H9 (cell line): ENCODE results near the gene DNASE1L3. TPM values are rescaled to one million over a fixed set of nuclear protein-coding genes. Genes with fewer than 3 reads are reported as not detected.

ENCODE experiments used
- DNase-seq: peaks from one replicate; pipeline ENCODE4 v3.0.0-alpha.2; 2017
- H2AFZ ChIP-seq: one replicate; pipeline ENCODE4 v1.6.1; 2013; ENCODE audit warnings: mild to moderate bottlenecking, low read length, control low read depth, moderate library complexity
- H2AK5ac ChIP-seq: 2 replicates; pipeline ENCODE4 v1.6.1; 2013; ENCODE audit warnings: low read length, control low read depth, mixed read lengths; ENCODE audit not compliant: insufficient read length
- H2BK120ac ChIP-seq: one replicate; pipeline ENCODE4 v1.6.1; 2013; ENCODE audit warnings: low read depth, mild to moderate bottlenecking, low read length, control low read depth, inconsistent platforms; ENCODE audit not compliant: poor library complexity, severe bottlenecking
- H2BK12ac ChIP-seq: 2 replicates; pipeline ENCODE4 v1.6.1; 2013; ENCODE audit warnings: low read length, control low read depth, mixed read lengths, low read depth; ENCODE audit not compliant: insufficient read length
- H2BK15ac ChIP-seq: 2 replicates; pipeline ENCODE4 v1.6.1; 2013; ENCODE audit warnings: low read depth, low read length, control low read depth
- H2BK20ac ChIP-seq: one replicate; pipeline ENCODE4 v1.6.1; 2013; ENCODE audit warnings: low read depth, mild to moderate bottlenecking, low read length, control low read depth, inconsistent platforms; ENCODE audit not compliant: poor library complexity, severe bottlenecking
- H2BK5ac ChIP-seq: 2 replicates; pipeline ENCODE4 v1.6.1; 2013; ENCODE audit warnings: low read length, control low read depth, mixed read lengths; ENCODE audit not compliant: insufficient read length
- H3K14ac ChIP-seq: 2 replicates; pipeline ENCODE4 v1.6.1; 2013; ENCODE audit warnings: low read length, control low read depth; ENCODE audit not compliant: insufficient read depth
- H3K18ac ChIP-seq: 2 replicates; pipeline ENCODE4 v1.6.1; 2013; ENCODE audit warnings: low read depth, mild to moderate bottlenecking, mixed read lengths, low read length, control low read depth; ENCODE audit not compliant: insufficient read length
- H3K23ac ChIP-seq: 2 replicates; pipeline ENCODE4 v1.6.1; 2013; ENCODE audit warnings: low read length, control low read depth, mixed read lengths, low read depth; ENCODE audit not compliant: insufficient read length
- H3K23me2 ChIP-seq: 2 replicates; pipeline ENCODE4 v1.6.1; 2013; ENCODE audit warnings: low read depth, mild to moderate bottlenecking, mixed read lengths, low read length, control low read depth; ENCODE audit not compliant: insufficient read length, poor library complexity, severe bottlenecking
- H3K27ac ChIP-seq: 2 replicates; pipeline ENCODE4 v1.5.1; 2013; ENCODE audit warnings: low read length, control low read depth, mixed read lengths, low read depth; ENCODE audit not compliant: insufficient read length
- H3K27me3 ChIP-seq: 2 replicates; pipeline ENCODE4 v1.6.1; 2013; ENCODE audit warnings: low read length, control low read depth, inconsistent platforms; ENCODE audit not compliant: insufficient read depth
- H3K4ac ChIP-seq: 2 replicates; pipeline ENCODE4 v1.6.1; 2013; ENCODE audit warnings: low read depth, mild to moderate bottlenecking, control low read depth, inconsistent platforms, low read length, moderate library complexity
- H3K4me1 ChIP-seq: 2 replicates; pipeline ENCODE4 v1.6.1; 2013; ENCODE audit warnings: low read length, control low read depth, inconsistent platforms; ENCODE audit not compliant: insufficient read depth
- H3K4me2 ChIP-seq: 2 replicates; pipeline ENCODE4 v1.6.1; 2013; ENCODE audit warnings: low read length, control low read depth, mixed read lengths; ENCODE audit not compliant: insufficient read length, insufficient read depth
- H3K56ac ChIP-seq: 2 replicates; pipeline ENCODE4 v1.6.1; 2013; ENCODE audit warnings: low read depth, mild to moderate bottlenecking, mixed read lengths, low read length, control low read depth; ENCODE audit not compliant: insufficient read length
- H3K79me1 ChIP-seq: 2 replicates; pipeline ENCODE4 v1.6.1; 2013; ENCODE audit warnings: low read depth, mild to moderate bottlenecking, moderate library complexity, low read length, control low read depth, inconsistent platforms; ENCODE audit not compliant: insufficient read depth, poor library complexity, severe bottlenecking
- H3K79me2 ChIP-seq: 2 replicates; pipeline ENCODE4 v1.6.1; 2013; ENCODE audit warnings: low read length, control low read depth, inconsistent platforms; ENCODE audit not compliant: insufficient read depth
- H3K9ac ChIP-seq: 2 replicates; pipeline ENCODE4 v1.6.1; 2013; ENCODE audit warnings: low read length, control low read depth, mixed read lengths; ENCODE audit not compliant: insufficient read length; ENCODE audit errors: extremely low read depth
- H3K9me3 ChIP-seq: one replicate; pipeline ENCODE4 v1.6.1; 2013; ENCODE audit warnings: low read depth, low read length, inconsistent platforms; ENCODE audit not compliant: control insufficient read depth
- H3T11ph ChIP-seq: one replicate; pipeline ENCODE4 v1.6.1; 2013; ENCODE audit warnings: mild to moderate bottlenecking, low read length, control low read depth, inconsistent platforms
- H4K20me1 ChIP-seq: one replicate; pipeline ENCODE4 v1.6.1; 2013; ENCODE audit not compliant: control insufficient read depth, insufficient read length, insufficient read depth
- H4K5ac ChIP-seq: 2 replicates; pipeline ENCODE4 v1.6.1; 2013; ENCODE audit warnings: low read depth, mild to moderate bottlenecking, mixed read lengths, low read length, control low read depth; ENCODE audit not compliant: insufficient read length
- H4K8ac ChIP-seq: replicated peaks from 2 replicates; pipeline ENCODE4 v1.6.1; 2013; ENCODE audit warnings: low read length, control low read depth, mixed read lengths, low read depth; ENCODE audit not compliant: insufficient read length
- H4K91ac ChIP-seq: 2 replicates; pipeline ENCODE4 v1.6.1; 2013; ENCODE audit warnings: low read depth, mild to moderate bottlenecking, moderate library complexity, mixed read lengths, low read length, control low read depth; ENCODE audit not compliant: insufficient read length
- H3K27ac Mint-ChIP-seq, 3 experiments: 2 replicates in 2 of 3; 3 replicates in 1 of 3; pipeline ENCODE4 v1.8.0; 2020 to 2021; ENCODE audit warnings: mixed read lengths in 3 of 3, mild to moderate bottlenecking in 1 of 3, moderate library complexity in 1 of 3
- H3K27me3 Mint-ChIP-seq: 2 replicates; pipeline ENCODE4 v1.8.0; 2021; ENCODE audit warnings: low read depth, mild to moderate bottlenecking, moderate library complexity, mixed read lengths
- H3K36me3 Mint-ChIP-seq, 3 experiments: 2 replicates in 2 of 3; 3 replicates in 1 of 3; pipeline ENCODE4 v1.8.0; 2020 to 2021; ENCODE audit warnings: low read depth in 3 of 3, mixed read lengths in 3 of 3; ENCODE audit not compliant: insufficient read depth in 1 of 3
- H3K4me1 Mint-ChIP-seq, 2 experiments: 2 replicates each; pipeline ENCODE4 v1.8.0; 2020; ENCODE audit warnings: mixed read lengths in 2 of 2
- H3K4me3 Mint-ChIP-seq, 2 experiments: 2 replicates in 1 of 2; 3 replicates in 1 of 2; pipeline ENCODE4 v1.8.0; 2020 to 2021; ENCODE audit warnings: mild to moderate bottlenecking in 2 of 2, mixed read lengths in 2 of 2, moderate library complexity in 1 of 2
- H3K9me3 Mint-ChIP-seq, 2 experiments: 2 replicates in 1 of 2; 3 replicates in 1 of 2; pipeline ENCODE4 v1.8.0; 2020; ENCODE audit warnings: mild to moderate bottlenecking in 2 of 2, mixed read lengths in 2 of 2, moderate library complexity in 1 of 2
- CTCF ChIP-seq: fragments of 200-600 bp; sonication (generic); conservative IDR thresholded peaks from 3 replicates; pipeline ENCODE4 v1.8.0; 2021; ENCODE audit warnings: antibody characterized with exemption, mild to moderate bottlenecking
- WGBS: extraction: QIAGEN DNeasy Blood & Tissue Kit; methylation state at CpG from one replicate; pipeline ENCODE4 v1.1.7; 2013; ENCODE audit warnings: missing lambda C conversion rate, low lambda C conversion rate, mixed read lengths; ENCODE audit not compliant: insufficient read length; ENCODE audit errors: extremely low coverage; 5-methylcytosine and 5-hydroxymethylcytosine counted together
- total RNA-seq: library from RNA; stranded (reverse); gene quantifications from 2 replicates; pipeline ENCODE4 v1.2.1, GENCODE V29; 2021

The DNASE1L3 gene
- total RNA-seq, 1 experiment from 2014 or later = not detected

DNA sequence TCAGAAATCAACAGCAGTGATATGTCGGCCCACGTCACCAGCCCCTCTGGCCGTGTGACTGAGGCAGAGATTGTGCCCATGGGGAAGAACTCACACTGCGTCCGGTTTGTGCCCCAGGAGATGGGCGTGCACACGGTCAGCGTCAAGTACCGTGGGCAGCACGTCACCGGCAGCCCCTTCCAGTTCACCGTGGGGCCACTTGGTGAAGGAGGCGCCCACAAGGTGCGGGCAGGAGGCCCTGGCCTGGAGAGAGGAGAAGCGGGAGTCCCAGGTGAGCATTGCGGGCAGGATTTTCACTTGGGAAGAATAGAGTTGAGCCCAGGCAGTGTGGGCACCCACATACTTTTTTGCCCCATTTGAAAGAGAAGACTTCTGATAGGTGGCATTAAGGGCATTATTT, 57.4 kb downstream of the DNASE1L3 start:
- Mint-ChIP-seq H3K4me3 (no peak overlapping the region), H3K9me3 (no peaks in the 10 kb centered on the region), H3K36me3 (peaks cover 28 to 79% (median 65%) of the 10 kb centered on the region in 3 experiments; a peak in 6 of 7 replicates), H3K27ac (no peak overlapping the region), H3K27me3 (no peaks in the 10 kb centered on the region), H3K4me1 (no peaks in the 10 kb centered on the region; a peak in 1 of 4 replicates)
- H3K27me3 ChIP-seq = no peaks in the 10 kb centered on the region
- H2BK5ac ChIP-seq = no peak overlapping the region
- H3K23ac ChIP-seq = no peak overlapping the region
- no peaks in the 10 kb centered on the region for H3K23me2 ChIP-seq
- H3K4ac ChIP-seq = no peak overlapping the region
- H3K9me3 ChIP-seq = no peaks in the 10 kb centered on the region
- no peak overlapping the region for H2BK20ac ChIP-seq
- no peak overlapping the region for H3K4me2 ChIP-seq
- no peaks in the 10 kb centered on the region for H3K4me1 ChIP-seq
- no peak overlapping the region for H3K56ac ChIP-seq
- no CpG with 5 or more reads among the region's 16 CpGs for WGBS
- no peak overlapping the region for H4K91ac ChIP-seq
- no peak overlapping the region for H4K5ac ChIP-seq
- no peak overlapping the region for H3K27ac ChIP-seq
- DNase-seq = no peak
- no peaks in the 10 kb centered on the region for H3K79me1 ChIP-seq
- no peak for TF ChIP-seq CTCF
- H3K79me2 ChIP-seq = no peaks in the 10 kb centered on the region
- H3K14ac ChIP-seq = no peak overlapping the region
- H2AK5ac ChIP-seq = no peak overlapping the region
- H3T11ph ChIP-seq = no peak overlapping the region
- H2AFZ ChIP-seq = no peak overlapping the region
- H4K20me1 ChIP-seq = no peaks in the 10 kb centered on the region
- no peak overlapping the region for H4K8ac ChIP-seq
- no peak overlapping the region for H3K18ac ChIP-seq
- H2BK120ac ChIP-seq = no peak overlapping the region
- no peak overlapping the region for H3K9ac ChIP-seq
- H2BK15ac ChIP-seq = no peak overlapping the region
- no peak overlapping the region for H2BK12ac ChIP-seq
